GM06990 (cell line): Measurements from ENCODE around the gene DLG2.

Source experiments
- DNase-seq: peaks from one replicate; pipeline ENCODE4 v3.0.0-alpha.2; 2011; ENCODE audit not compliant: insufficient read length; ENCODE audit errors: extremely low read depth
- H3K27me3 ChIP-seq: replicated peaks from 2 replicates; pipeline ENCODE4 v1.6.0; 2011; ENCODE audit warnings: low read length; ENCODE audit not compliant: control insufficient read depth, insufficient read depth
- H3K36me3 ChIP-seq: 2 replicates; pipeline ENCODE4 v1.5.1; 2011; ENCODE audit warnings: low read length; ENCODE audit not compliant: control insufficient read depth, insufficient read depth
- H3K4me3 ChIP-seq: replicated peaks from 2 replicates; pipeline ENCODE4 v1.5.1; 2011; ENCODE audit warnings: low read depth, mild to moderate bottlenecking, control low read depth, low read length
- TF ChIP-seq, protein P1 (sequence below): IDR thresholded peaks from 2 replicates; pipeline ENCODE4 v1.5.1; 2011; ENCODE audit warnings: low read length, control low read depth, mild to moderate bottlenecking, inconsistent platforms; ENCODE audit not compliant: insufficient read depth, poor library complexity, severe bottlenecking

The DLG2 gene

DNA sequence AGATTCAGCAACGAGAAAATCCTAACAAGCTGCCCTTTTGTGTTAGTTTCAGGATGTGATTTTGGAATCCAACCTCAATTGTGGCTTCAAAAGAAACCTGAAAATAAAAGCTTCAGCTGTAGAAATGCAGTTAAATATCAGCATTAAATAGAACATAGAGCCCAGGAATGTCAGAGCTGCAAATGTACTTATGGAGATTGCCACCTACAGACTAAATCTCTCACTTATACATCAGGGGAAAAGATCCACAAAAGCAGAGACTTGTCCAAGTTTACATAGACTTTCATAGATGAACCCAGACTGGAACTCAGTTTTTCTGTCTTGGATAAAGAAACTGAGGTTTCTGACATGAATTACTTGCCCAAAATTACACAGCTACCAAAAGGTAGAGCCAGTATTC, 446.6 kb downstream of the DLG2 start:
- no peak overlapping the region for H3K4me3 ChIP-seq
- TF ChIP-seq, protein P1, sequence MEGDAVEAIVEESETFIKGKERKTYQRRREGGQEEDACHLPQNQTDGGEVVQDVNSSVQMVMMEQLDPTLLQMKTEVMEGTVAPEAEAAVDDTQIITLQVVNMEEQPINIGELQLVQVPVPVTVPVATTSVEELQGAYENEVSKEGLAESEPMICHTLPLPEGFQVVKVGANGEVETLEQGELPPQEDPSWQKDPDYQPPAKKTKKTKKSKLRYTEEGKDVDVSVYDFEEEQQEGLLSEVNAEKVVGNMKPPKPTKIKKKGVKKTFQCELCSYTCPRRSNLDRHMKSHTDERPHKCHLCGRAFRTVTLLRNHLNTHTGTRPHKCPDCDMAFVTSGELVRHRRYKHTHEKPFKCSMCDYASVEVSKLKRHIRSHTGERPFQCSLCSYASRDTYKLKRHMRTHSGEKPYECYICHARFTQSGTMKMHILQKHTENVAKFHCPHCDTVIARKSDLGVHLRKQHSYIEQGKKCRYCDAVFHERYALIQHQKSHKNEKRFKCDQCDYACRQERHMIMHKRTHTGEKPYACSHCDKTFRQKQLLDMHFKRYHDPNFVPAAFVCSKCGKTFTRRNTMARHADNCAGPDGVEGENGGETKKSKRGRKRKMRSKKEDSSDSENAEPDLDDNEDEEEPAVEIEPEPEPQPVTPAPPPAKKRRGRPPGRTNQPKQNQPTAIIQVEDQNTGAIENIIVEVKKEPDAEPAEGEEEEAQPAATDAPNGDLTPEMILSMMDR = no peak
- no peak for DNase-seq
- H3K27me3 ChIP-seq = no peaks in the 10 kb centered on the region
- H3K36me3 ChIP-seq = no peaks in the 10 kb centered on the region

DNA sequence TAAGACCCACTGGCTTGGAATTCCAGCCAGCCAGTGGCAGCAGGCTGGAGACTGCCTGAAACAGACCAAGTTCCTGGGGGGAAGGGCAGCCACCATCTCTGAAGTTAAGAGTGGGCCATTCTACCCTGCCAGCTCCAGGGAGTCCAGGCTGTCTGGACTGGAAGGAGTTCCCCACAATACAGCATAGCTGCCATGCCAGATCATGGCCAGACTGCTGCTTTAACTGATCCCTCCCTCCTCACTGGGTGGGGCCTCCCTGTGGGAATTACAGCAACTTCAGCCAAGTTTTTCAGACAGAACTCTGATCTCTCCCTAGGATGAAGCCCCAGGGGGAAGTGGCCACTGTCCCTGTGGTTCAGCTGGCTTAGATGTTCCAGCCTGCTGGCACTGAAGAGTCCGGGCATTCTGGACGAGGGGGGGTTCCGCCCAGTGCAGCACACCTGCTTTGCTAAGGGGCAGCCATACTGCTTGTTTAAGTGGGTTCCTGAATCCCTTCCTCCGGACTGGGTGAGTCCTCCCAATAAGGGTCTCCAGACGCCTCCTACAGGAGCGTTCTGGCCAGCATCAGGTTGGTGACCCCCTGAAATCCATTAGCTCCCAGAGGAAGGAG, 455.4 kb downstream of the DLG2 start:
- TF ChIP-seq, protein P1 = no peak
- no peak for DNase-seq
- Histone ChIP-seq H3K27me3 (no peaks in the 10 kb centered on the region), H3K36me3 (no peaks in the 10 kb centered on the region), H3K4me3 (no peak overlapping the region)

DNA sequence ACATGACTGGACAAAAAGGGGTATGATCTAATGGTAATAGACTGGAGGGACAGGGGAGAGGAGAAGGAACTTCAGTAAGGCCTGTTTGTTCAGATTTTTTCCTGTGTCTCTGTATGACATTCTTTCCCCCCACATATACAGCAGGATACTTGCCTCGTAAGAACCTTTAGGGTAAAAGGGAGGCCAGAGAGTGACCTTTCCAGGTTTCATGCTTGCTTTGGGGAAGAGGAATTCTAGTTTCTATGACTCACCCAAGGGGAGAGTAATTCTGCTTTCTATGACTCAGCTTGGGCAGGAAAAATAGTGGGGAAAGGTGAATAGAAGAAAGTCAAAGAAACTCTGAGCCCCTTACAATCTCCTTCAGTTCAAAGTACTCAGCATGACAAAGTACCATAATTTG, 457.0 kb downstream of the DLG2 start:
- no peaks in the 10 kb centered on the region for H3K36me3 ChIP-seq
- H3K27me3 ChIP-seq = no peaks in the 10 kb centered on the region
- H3K4me3 ChIP-seq = no peak overlapping the region
- TF ChIP-seq, protein P1 = no peak
- DNase-seq = no peak

DNA sequence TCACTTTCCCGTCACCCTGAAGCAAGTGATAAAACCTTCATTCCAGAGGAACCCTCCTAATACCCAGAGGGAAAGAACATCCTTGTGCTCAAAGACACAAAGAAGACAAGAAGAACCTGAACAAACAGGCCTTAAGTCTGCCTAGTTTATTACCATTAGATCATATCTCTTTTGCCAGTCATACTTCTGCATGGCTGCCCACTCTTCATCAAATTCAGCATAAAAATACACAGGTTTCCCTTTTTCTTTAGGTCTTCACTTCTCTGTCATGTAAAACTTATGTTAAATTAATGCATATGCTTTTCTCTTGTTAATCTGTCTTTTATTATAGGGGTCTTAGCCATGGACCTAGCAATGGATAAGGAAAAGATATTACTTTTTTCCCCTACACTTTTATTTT, 459.7 kb downstream of the DLG2 start:
- H3K4me3 ChIP-seq = no peak overlapping the region
- TF ChIP-seq, protein P1 = no peak
- no peaks in the 10 kb centered on the region for H3K36me3 ChIP-seq
- DNase-seq = no peak
- no peaks in the 10 kb centered on the region for H3K27me3 ChIP-seq

DNA sequence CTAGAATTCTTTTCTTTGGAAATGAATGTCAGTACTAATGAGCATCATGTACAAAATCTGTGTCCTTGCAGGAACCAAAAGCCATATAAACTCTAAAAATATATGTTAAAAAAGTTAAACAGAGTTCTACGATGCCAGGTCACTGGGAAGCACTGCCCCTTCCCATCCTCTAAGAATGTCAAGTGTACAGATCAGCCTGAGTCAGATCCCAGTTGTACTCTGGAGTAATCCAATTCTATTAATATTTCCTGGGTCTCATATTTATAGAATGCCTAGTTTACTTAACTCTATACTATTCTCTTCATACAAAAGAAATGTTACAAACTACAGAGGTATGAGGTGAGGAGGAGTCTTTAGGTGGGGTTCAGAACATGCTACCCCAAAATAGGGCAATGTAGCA, 460.1 kb downstream of the DLG2 start:
- Histone ChIP-seq H3K36me3 (no peaks in the 10 kb centered on the region), H3K4me3 (no peak overlapping the region), H3K27me3 (no peaks in the 10 kb centered on the region)
- TF ChIP-seq, protein P1 = no peak
- DNase-seq = no peak

DNA sequence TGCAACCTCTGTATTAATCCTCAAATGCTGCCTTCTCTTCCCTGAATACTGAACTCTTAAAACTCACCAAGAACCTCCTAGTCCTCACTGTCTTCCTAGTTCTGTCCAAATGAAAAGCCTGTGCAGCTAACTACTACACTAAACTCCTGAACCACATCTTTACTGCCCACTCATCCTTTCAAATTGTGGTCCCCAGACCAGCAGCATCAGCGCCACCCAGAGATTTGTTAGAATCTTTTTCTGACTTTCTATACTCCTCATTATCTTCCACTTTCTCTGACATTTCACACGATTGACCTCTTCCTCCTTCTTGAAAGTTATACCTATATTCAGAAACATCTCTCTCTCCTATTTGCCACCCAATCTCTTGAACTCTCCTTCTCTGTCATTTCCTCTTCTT, 461.3 kb downstream of the DLG2 start:
- H3K27me3 ChIP-seq = no peaks in the 10 kb centered on the region
- H3K36me3 ChIP-seq = no peaks in the 10 kb centered on the region
- TF ChIP-seq, protein P1 = peak; percentile 8
- no peak overlapping the region for H3K4me3 ChIP-seq
- no peak for DNase-seq
